ENCODE data around the gene CALHM3. TPM values are rescaled to one million over a fixed set of nuclear protein-coding genes. Genes with fewer than 3 reads are reported as not detected.

The CALHM3 gene
- total RNA-seq, 1 experiment from 2014 or later: not detected

- DNase-seq (ENCODE audit: unreplicated experiment): peak; percentile 43
- peaks cover 25% of the 10 kb centered on the region for H3K4me1 Mint-ChIP-seq (ENCODE audit: insufficient read depth, unreplicated experiment)
- peak within 1 kb of the TSS; percentile 77 for H3K4me3 Mint-ChIP-seq (ENCODE audit: unreplicated experiment)
- CTCF ChIA-PET: interaction anchor here (0.5 to 0.7 kb wide), 2 partner anchors 11 to 57 kb away, joined by 3 read pairs; no protein-coding TSS in a partner anchor
- no peaks in the 10 kb centered on the region for H3K27me3 Mint-ChIP-seq (ENCODE audit: insufficient read depth, unreplicated experiment)
- H3K27ac Mint-ChIP-seq (ENCODE audit: low read depth, unreplicated experiment): peak within 1 kb of the TSS; percentile 61
- POLR2A ChIA-PET: interaction anchor here (0.8 to 1.5 kb wide), 3 partner anchors 28 to 56 kb away, joined by 3 to 7 read pairs (median 3); partner anchors contain the start of genes ATP5MK and PDCD11
- H3K36me3 Mint-ChIP-seq (ENCODE audit: insufficient read depth, unreplicated experiment): peaks cover 31% of the 10 kb centered on the region
- no peak for TF ChIP-seq CTCF (IDR thresholded peaks at IDR 0.05; ENCODE audit: unreplicated experiment)
- no TSS peak for BruUV-seq (replicated peaks)
- intact Hi-C loops (cut with micrococcal nuclease): no loop called here
- H3K9me3 Mint-ChIP-seq (ENCODE audit: unreplicated experiment): no peaks in the 10 kb centered on the region
Observed at GRCh38 chr10:103451831-103452505, 27.1 kb downstream of the CALHM3 start, which contains the start of gene CALHM2. TSS of gene CALHM2 (minus strand) at chr10:103452370. CDS start at chr10:103449941, 2,429 bp downstream.

- no peak for TF ChIP-seq CTCF (IDR thresholded peaks at IDR 0.05; ENCODE audit: unreplicated experiment)
- H3K36me3 Mint-ChIP-seq (ENCODE audit: insufficient read depth, unreplicated experiment): peaks cover 33% of the 10 kb centered on the region
- H3K27ac Mint-ChIP-seq (ENCODE audit: low read depth, unreplicated experiment): peak overlapping the region; percentile 61
- no peaks in the 10 kb centered on the region for H3K9me3 Mint-ChIP-seq (ENCODE audit: unreplicated experiment)
- ChIA-PET CTCF (interaction anchor here (0.5 to 1.8 kb wide), 3 partner anchors 10 to 58 kb away, joined by 3 to 5 read pairs (median 3); no protein-coding TSS in a partner anchor), POLR2A (interaction anchor here (0.8 to 1.5 kb wide), 2 partner anchors 28 to 35 kb away, joined by 3 to 7 read pairs; no protein-coding TSS in a partner anchor)
- DNase-seq (ENCODE audit: unreplicated experiment): peak; percentile 85
- peaks cover 25% of the 10 kb centered on the region for H3K4me1 Mint-ChIP-seq (ENCODE audit: insufficient read depth, unreplicated experiment)
- H3K4me3 Mint-ChIP-seq (ENCODE audit: unreplicated experiment): peak overlapping the region; percentile 77
- no TSS peak for BruUV-seq (replicated peaks)
- H3K27me3 Mint-ChIP-seq (ENCODE audit: insufficient read depth, unreplicated experiment): no peaks in the 10 kb centered on the region
- intact Hi-C loops (cut with micrococcal nuclease): no loop called here
Observed at GRCh38 chr10:103451091-103451813, 27.8 kb downstream of the CALHM3 start.

- Mint-ChIP-seq H3K9me3 (ENCODE audit: unreplicated experiment) (no peaks in the 10 kb centered on the region), H3K27ac (ENCODE audit: low read depth, unreplicated experiment) (peak overlapping the region; percentile 61), H3K36me3 (ENCODE audit: insufficient read depth, unreplicated experiment) (peaks cover 43% of the 10 kb centered on the region), H3K27me3 (ENCODE audit: insufficient read depth, unreplicated experiment) (no peaks in the 10 kb centered on the region), H3K4me1 (ENCODE audit: insufficient read depth, unreplicated experiment) (peaks cover 25% of the 10 kb centered on the region), H3K4me3 (ENCODE audit: unreplicated experiment) (peak overlapping the region; percentile 77)
- no TSS peak for BruUV-seq (replicated peaks)
- CTCF ChIA-PET: interaction anchor here (1.8 kb wide), 1 partner anchor 36 kb away, joined by 5 read pairs; no protein-coding TSS in a partner anchor
- intact Hi-C loops (cut with micrococcal nuclease): no loop called here
- POLR2A ChIA-PET: no interaction called here
- no peak for DNase-seq (ENCODE audit: unreplicated experiment)
- TF ChIP-seq CTCF (IDR thresholded peaks at IDR 0.05; ENCODE audit: unreplicated experiment): no peak
Observed at GRCh38 chr10:103450201-103450695, 28.8 kb downstream of the CALHM3 start.

Measured in MCF 10A (cell line).